Esophagus squamous epithelium (tissue), 5 donors: ENCODE data around the gene WDR88. TPM values are rescaled to one million over a fixed set of nuclear protein-coding genes. Genes with fewer than 3 reads are reported as not detected.

ENCODE experiments used
- DNase-seq: peaks from one replicate; lab custom pipeline; 2025; lab: John Stamatoyannopoulos, UW
- H3K27ac ChIP-seq, 4 donors: fragments of 200-600 bp; sonication (generic); one replicate each; pipeline ENCODE4 v1.5.1; 2016 to 2019; ENCODE audit warnings: mild to moderate bottlenecking in 1 of 4
- H3K27me3 ChIP-seq, 4 donors: fragments of 200-600 bp; sonication (generic); 1 replicate in 3 of 4; 2 replicates in 1 of 4; pipeline versions ENCODE4 v1.5.1 to v1.6.0; 2017 to 2021; ENCODE audit warnings: antibody characterized with exemption in 1 of 4
- H3K36me3 ChIP-seq, 3 donors: fragments of 200-600 bp; sonication (generic); one replicate each; pipeline ENCODE4 v1.5.1; 2016 to 2019
- H3K4me1 ChIP-seq, 3 donors: fragments of 200-600 bp; sonication (generic); one replicate each; pipeline ENCODE4 v1.5.1; 2017 to 2019
- H3K4me3 ChIP-seq, 4 donors: fragments of 200-600 bp; sonication (generic); 1 replicate in 3 of 4; 2 replicates in 1 of 4; pipeline ENCODE4 v1.5.1; 2016 to 2019; ENCODE audit warnings: mild to moderate bottlenecking in 2 of 4, moderate library complexity in 1 of 4
- H3K9me3 ChIP-seq, 3 donors: fragments of 200-600 bp; sonication (generic); one replicate each; pipeline ENCODE4 v1.5.1; 2016 to 2019
- CTCF ChIP-seq, 6 experiments: fragments of 450-650 bp in 4 of 6; fragments of 200-600 bp in 2 of 6; sonication (generic) in 2 of 6; IDR thresholded peaks; one replicate each; pipeline ENCODE4 v1.5.1; 2016 to 2019; ENCODE audit warnings: antibody characterized with exemption in 6 of 6, mild to moderate bottlenecking in 4 of 6, moderate library complexity in 4 of 6
- POLR2A ChIP-seq, 4 donors: fragments of 450-650 bp; IDR thresholded peaks; one replicate each; pipeline ENCODE4 v1.6.1; 2017; ENCODE audit warnings: antibody characterized with exemption in 4 of 4, mild to moderate bottlenecking in 4 of 4, moderate library complexity in 3 of 4
- WGBS, 2 donors: methylation state at CpG; one replicate each; pipeline ENCODE4 v1.1.5; 2018; 5-methylcytosine and 5-hydroxymethylcytosine counted together
- intact Hi-C: fragments of 100-400 bp; cut with DNase I; formaldehyde crosslinking; loops from one replicate; pipeline ENCODE4 v1.15.0; 2022
- total RNA-seq, 4 donors: library from RNA; depleted of rRNA; stranded (reverse); fragments of >200 nt; gene quantifications; one replicate each; pipeline ENCODE4 v1.1.0, GENCODE V29; 2016
- donor health status: DM: yes; HTN: yes; CAD: no.

WDR88 gene
- total RNA-seq, 4 donors from 2014 or later = not detected

DNA sequence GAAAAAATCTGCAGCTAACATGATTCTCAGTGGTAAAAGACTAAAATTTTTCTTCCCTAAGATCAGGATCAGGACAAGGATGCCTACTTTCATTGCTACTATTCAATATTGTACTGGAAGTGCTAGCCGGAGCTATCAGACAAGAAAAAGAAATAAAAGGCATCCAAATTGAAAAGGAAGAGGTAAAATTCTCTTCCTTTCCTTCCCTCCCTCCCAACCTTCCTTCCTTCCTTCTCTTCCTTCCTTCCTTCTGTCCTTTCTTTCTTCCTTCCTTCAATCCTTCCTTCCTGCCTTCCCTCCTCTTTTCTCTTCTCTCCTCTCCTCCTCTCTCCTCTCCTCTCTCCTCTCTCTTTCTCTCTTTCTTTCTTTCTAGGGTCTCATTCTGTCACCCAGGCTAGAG is 35.5 kb downstream of the WDR88 start:
- H3K27me3 ChIP-seq = no peaks in the 10 kb centered on the region
- intact Hi-C loops = no loop called here
- H3K27ac ChIP-seq = no peak overlapping the region
- H3K4me1 ChIP-seq = peaks cover 0 to 8% (median 0%) of the 10 kb centered on the region in 3 donors
- H3K36me3 ChIP-seq = no peaks in the 10 kb centered on the region
- peaks cover 0 to 8% (median 0%) of the 10 kb centered on the region in 3 donors for H3K9me3 ChIP-seq
- 89 to 95% methylated on average over 1 of the region's 1 CpG for WGBS, 2 donors
- no peak overlapping the region for H3K4me3 ChIP-seq
- TF ChIP-seq CTCF (IDR thresholded peaks at IDR 0.05) (no peak), POLR2A (IDR thresholded peaks at IDR 0.05) (no peak)
- DNase-seq = no peak

- no peak for DNase-seq
- Histone ChIP-seq H3K9me3 (peaks cover 0 to 8% (median 0%) of the 10 kb centered on the region in 3 donors), H3K27ac (no peak overlapping the region), H3K27me3 (no peaks in the 10 kb centered on the region), H3K36me3 (no peaks in the 10 kb centered on the region), H3K4me3 (no peak overlapping the region), H3K4me1 (peaks cover 0 to 16% (median 4%) of the 10 kb centered on the region in 3 donors)
- TF ChIP-seq CTCF (IDR thresholded peaks at IDR 0.05) (no peak), POLR2A (IDR thresholded peaks at IDR 0.05) (no peak)
- intact Hi-C loops = no loop called here
- WGBS, 2 donors = 75 to 84% methylated on average over 1 of the region's 1 CpG
Observed at GRCh38 chr19:33168528-33168927, 36.6 kb downstream of the WDR88 start.

- intact Hi-C loops = no loop called here
- Histone ChIP-seq H3K27me3 (no peaks in the 10 kb centered on the region), H3K36me3 (no peaks in the 10 kb centered on the region), H3K27ac (no peak overlapping the region), H3K4me1 (peaks cover 3 to 30% (median 15%) of the 10 kb centered on the region in 3 donors), H3K9me3 (peaks cover 0 to 8% (median 0%) of the 10 kb centered on the region in 3 donors), H3K4me3 (no peak overlapping the region)
- DNase-seq = no peak
- TF ChIP-seq POLR2A (IDR thresholded peaks at IDR 0.05) = no peak
- no peak for TF ChIP-seq CTCF (IDR thresholded peaks at IDR 0.05)
- WGBS, 2 donors = 88 to 100% methylated on average over 1 of the region's 1 CpG
Observed at GRCh38 chr19:33171222-33171795, 39.4 kb downstream of the WDR88 start.

GRCh38 chr19:33171916-33172359 is 40.0 kb downstream of the WDR88 start:
- no peak for DNase-seq
- Histone ChIP-seq H3K27me3 (no peaks in the 10 kb centered on the region), H3K4me1 (peaks cover 3 to 31% (median 15%) of the 10 kb centered on the region in 3 donors), H3K4me3 (no peak overlapping the region), H3K27ac (no peak overlapping the region), H3K9me3 (peaks cover 0 to 8% (median 0%) of the 10 kb centered on the region in 3 donors), H3K36me3 (no peaks in the 10 kb centered on the region)
- intact Hi-C loops = no loop called here
- 65 to 70% methylated on average over 6 of the region's 6 CpGs for WGBS, 2 donors
- no peak for TF ChIP-seq POLR2A (IDR thresholded peaks at IDR 0.05)
- TF ChIP-seq CTCF (IDR thresholded peaks at IDR 0.05) = no peak

- H3K4me1 ChIP-seq = peaks cover 12 to 47% (median 21%) of the 10 kb centered on the region in 3 donors
- no peak for TF ChIP-seq CTCF (IDR thresholded peaks at IDR 0.05)
- TF ChIP-seq POLR2A (IDR thresholded peaks at IDR 0.05) = no peak
- intact Hi-C loops = no loop called here
- no peaks in the 10 kb centered on the region for H3K36me3 ChIP-seq
- no peak overlapping the region for H3K27ac ChIP-seq
- H3K27me3 ChIP-seq = no peaks in the 10 kb centered on the region
- no peak for DNase-seq
- H3K9me3 ChIP-seq = no peaks in the 10 kb centered on the region
- 97 to 100% methylated on average over 1 to 4 of the region's 5 CpGs for WGBS, 2 donors
- no peak overlapping the region for H3K4me3 ChIP-seq
Observed at GRCh38 chr19:33174186-33174585, 42.3 kb downstream of the WDR88 start.
